PFSK-1 (cell line): ENCODE results near the gene ANKS1B.

Experiments used
- FOXP2 ChIP-seq: optimal IDR thresholded peaks from 2 replicates; pipeline ENCODE3; 2011; ENCODE audit warnings: borderline replicate concordance, control low read depth, inconsistent platforms; ENCODE audit not compliant: insufficient read depth; ENCODE audit errors: extremely low read length, extremely low read depth
- POLR2AphosphoS5 ChIP-seq: IDR thresholded peaks from 2 replicates; pipeline ENCODE4 v1.6.1; 2012; ENCODE audit warnings: low read depth, mild to moderate bottlenecking, control low read depth, low read length, moderate library complexity
- REST ChIP-seq, 2 experiments: IDR thresholded peaks; 2 replicates each; pipeline versions ENCODE4 v1.6.1 to v1.8.0; 2011 to 2012; ENCODE audit warnings: low read depth in 2 of 2, low read length in 2 of 2, control low read depth in 1 of 2, inconsistent platforms in 1 of 2, mild to moderate bottlenecking in 1 of 2, moderate library complexity in 1 of 2; ENCODE audit not compliant: insufficient read depth in 1 of 2
- SIN3A ChIP-seq: IDR thresholded peaks from 2 replicates; pipeline ENCODE4 v1.6.1; 2012; ENCODE audit warnings: mild to moderate bottlenecking, low read length, moderate library complexity, borderline replicate concordance; ENCODE audit not compliant: insufficient read depth
- TAF1 ChIP-seq: IDR thresholded peaks from 2 replicates; pipeline ENCODE4 v1.6.1; 2012; ENCODE audit warnings: low read length, control low read depth, borderline replicate concordance; ENCODE audit not compliant: insufficient read depth

The ANKS1B gene

GRCh38 chr12:99879439-99879838 is 105.3 kb downstream of the ANKS1B start:
- TF ChIP-seq REST (IDR thresholded peaks at IDR 0.05; ENCODE audit: insufficient read depth in 1 of 2, low read depth in 2 of 2, low read length in 2 of 2): no peak
- no peak for TF ChIP-seq POLR2AphosphoS5
- TF ChIP-seq FOXP2: no peak
- TF ChIP-seq TAF1: no peak
- no peak for TF ChIP-seq SIN3A

GRCh38 chr12:99875081-99875480 is 109.7 kb downstream of the ANKS1B start:
- no peak for TF ChIP-seq POLR2AphosphoS5
- no peak for TF ChIP-seq TAF1
- TF ChIP-seq FOXP2: no peak
- TF ChIP-seq REST (IDR thresholded peaks at IDR 0.05; ENCODE audit: insufficient read depth in 1 of 2, low read depth in 2 of 2, low read length in 2 of 2): no peak
- TF ChIP-seq SIN3A: no peak

- TF ChIP-seq POLR2AphosphoS5 (no peak), SIN3A (no peak), TAF1 (no peak), REST (IDR thresholded peaks at IDR 0.05; ENCODE audit: insufficient read depth in 1 of 2, low read depth in 2 of 2, low read length in 2 of 2) (no peak), FOXP2 (no peak)
These were observed 114.7 kb downstream of the ANKS1B start for GRCh38 chr12:99870085-99870484.

GRCh38 chr12:99861731-99862130 is 123.0 kb downstream of the ANKS1B start:
- no peak for TF ChIP-seq FOXP2
- no peak for TF ChIP-seq POLR2AphosphoS5
- no peak for TF ChIP-seq REST (IDR thresholded peaks at IDR 0.05; ENCODE audit: insufficient read depth in 1 of 2, low read depth in 2 of 2, low read length in 2 of 2)
- TF ChIP-seq TAF1: no peak
- no peak for TF ChIP-seq SIN3A

- TF ChIP-seq FOXP2 (no peak), SIN3A (no peak), TAF1 (no peak), POLR2AphosphoS5 (no peak), REST (IDR thresholded peaks at IDR 0.05; ENCODE audit: insufficient read depth in 1 of 2, low read depth in 2 of 2, low read length in 2 of 2) (no peak)
These were observed 125.6 kb downstream of the ANKS1B start for GRCh38 chr12:99859126-99859525.
